PC-9 (cell line): ENCODE results near the gene GJD2. TPM values are rescaled to one million over a fixed set of nuclear protein-coding genes. Genes with fewer than 3 reads are reported as not detected.

ENCODE experiments used
- BruUV-seq: library from RNA; stranded (reverse); fragments of 400-500 nt; replicated peaks from 2 replicates; lab custom pipeline; 2021; lab: Mats Ljungman, UMichigan
- CTCF ChIA-PET: fragments of 300-600 bp; sonication (Branson Sonifier 250); formaldehyde crosslinking; loops from one replicate; lab custom pipeline; 2022; ENCODE audit warnings: antibody characterized with exemption; lab: Charles Lee
- POLR2A ChIA-PET: fragments of 300-600 bp; sonication (Branson Sonifier 250); formaldehyde crosslinking; loops from one replicate; lab custom pipeline; 2022; ENCODE audit warnings: antibody characterized with exemption; ENCODE audit not compliant: unreplicated experiment; lab: Charles Lee
- DNase-seq, 2 experiments: peaks; one replicate each; pipeline versions ENCODE4 v3.0.0 to v3.0.0-alpha.2; 2015 to 2022; ENCODE audit warnings: mixed read lengths in 1 of 2
- H2AFZ ChIP-seq: fragments of 200-600 bp; sonication (generic); 2 replicates; pipeline ENCODE4 v1.8.1; 2017; ENCODE audit warnings: antibody characterized with exemption
- H3F3A ChIP-seq: fragments of 200-600 bp; sonication (generic); 2 replicates; pipeline ENCODE4 v1.8.1; 2017; ENCODE audit warnings: antibody characterized with exemption, mild to moderate bottlenecking, low read depth; ENCODE audit not compliant: insufficient read depth
- H3K27ac ChIP-seq: fragments of 200-600 bp; sonication (generic); 2 replicates; pipeline ENCODE4 v1.6.1; 2016; ENCODE audit warnings: mixed run types
- H3K27me3 ChIP-seq: fragments of 200-600 bp; sonication (generic); 2 replicates; pipeline ENCODE4 v1.6.1; 2016; ENCODE audit warnings: low read depth, mixed run types; ENCODE audit not compliant: insufficient read depth
- H3K36me3 ChIP-seq: fragments of 200-600 bp; sonication (generic); 2 replicates; pipeline ENCODE4 v1.6.1; 2016; ENCODE audit warnings: low read depth, mixed run types
- H3K4me1 ChIP-seq: fragments of 200-600 bp; sonication (generic); replicated peaks from 2 replicates; pipeline ENCODE4 v1.6.1; 2016; ENCODE audit warnings: mixed run types; ENCODE audit not compliant: insufficient read depth
- H3K4me2 ChIP-seq: fragments of 200-600 bp; sonication (generic); 2 replicates; pipeline ENCODE4 v1.6.1; 2017; ENCODE audit warnings: mixed run types
- H3K4me3 ChIP-seq: fragments of 200-600 bp; sonication (generic); 2 replicates; pipeline ENCODE4 v1.6.1; 2016; ENCODE audit warnings: mixed run types
- H3K79me2 ChIP-seq: fragments of 200-600 bp; sonication (generic); 2 replicates; pipeline ENCODE4 v1.6.1; 2017; ENCODE audit warnings: low read depth, mixed run types
- H3K9me2 ChIP-seq: fragments of 200-600 bp; sonication (generic); 2 replicates; pipeline ENCODE4 v1.8.1; 2017; ENCODE audit warnings: mild to moderate bottlenecking; ENCODE audit not compliant: insufficient read depth
- H3K9me3 ChIP-seq: fragments of 200-600 bp; sonication (generic); 2 replicates; pipeline ENCODE4 v1.8.1; 2016; ENCODE audit warnings: low read depth; ENCODE audit not compliant: insufficient read depth
- H4K20me1 ChIP-seq: fragments of 200-600 bp; sonication (generic); 2 replicates; pipeline ENCODE4 v1.8.1; 2017; ENCODE audit not compliant: insufficient read depth
- CTCF ChIP-seq: fragments of 200-600 bp; sonication (generic); conservative IDR thresholded peaks from 2 replicates; pipeline ENCODE4 v1.6.1; 2017; ENCODE audit warnings: mixed run types, antibody characterized with exemption, mild to moderate bottlenecking, moderate library complexity
- EZH2 ChIP-seq: fragments of 200-600 bp; sonication (generic); IDR thresholded peaks from 2 replicates; pipeline ENCODE4 v1.8.0; 2017; ENCODE audit warnings: antibody characterized with exemption, low read depth
- intact Hi-C: fragments of 100-400 bp; cut with micrococcal nuclease; formaldehyde crosslinking; loops from one replicate; pipeline ENCODE4 v1.10.0; 2022; ENCODE audit not compliant: unreplicated experiment
- total RNA-seq: library from RNA; stranded (reverse); gene quantifications from 2 replicates; pipeline ENCODE4 v1.2.3, GENCODE V29; 2021

GJD2 gene
- total RNA-seq, 1 experiment from 2014 or later: not detected

GRCh38 chr15:34730701-34731100 is 24.1 kb downstream of the GJD2 start:
- intact Hi-C loops: no loop called here
- BruUV-seq: no TSS peak
- CTCF ChIA-PET: no interaction called here

DNA sequence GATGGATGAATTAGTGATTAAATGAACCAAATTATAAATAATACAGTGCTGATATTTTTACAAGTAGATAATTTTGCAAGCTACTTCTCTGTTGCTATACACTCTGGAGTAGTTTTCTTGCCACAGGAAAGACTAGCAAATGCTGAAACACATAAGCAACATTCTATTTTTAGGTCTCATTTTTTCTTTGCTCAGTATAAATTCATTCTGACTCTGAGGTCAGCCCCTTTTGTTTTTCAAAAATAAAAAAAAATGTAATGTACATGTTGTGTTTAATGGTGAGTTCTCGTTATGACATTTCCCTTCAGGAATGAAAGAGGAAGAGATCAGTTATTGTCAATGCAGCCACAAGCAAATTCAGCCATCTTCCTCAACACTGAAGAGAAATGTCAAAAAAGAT is 24.9 kb downstream of the GJD2 start:
- H3K4me2 ChIP-seq: no peak overlapping the region
- no peaks in the 10 kb centered on the region for H3K36me3 ChIP-seq
- no peak overlapping the region for H3K4me3 ChIP-seq
- no peak overlapping the region for H3K27ac ChIP-seq
- H2AFZ ChIP-seq: no peak overlapping the region
- no TSS peak for BruUV-seq
- H3K9me2 ChIP-seq: no peaks in the 10 kb centered on the region
- no peaks in the 10 kb centered on the region for H3K9me3 ChIP-seq
- no peaks in the 10 kb centered on the region for H3K4me1 ChIP-seq
- ChIA-PET CTCF (no interaction called here), POLR2A (no interaction called here)
- TF ChIP-seq EZH2: no peak
- no peak for TF ChIP-seq CTCF
- peaks cover 25% of the 10 kb centered on the region for H3K27me3 ChIP-seq
- no peaks in the 10 kb centered on the region for H3F3A ChIP-seq
- no peaks in the 10 kb centered on the region for H4K20me1 ChIP-seq
- no peak for DNase-seq
- intact Hi-C loops: no loop called here
- no peaks in the 10 kb centered on the region for H3K79me2 ChIP-seq

More at GRCh38 chr15:34730701-34731100, 24.1 kb downstream of the GJD2 start:
- Histone ChIP-seq H3K4me3 (no peak overlapping the region), H3K27me3 (peaks cover 33% of the 10 kb centered on the region), H3K27ac (no peak overlapping the region), H3K36me3 (no peaks in the 10 kb centered on the region), H4K20me1 (no peaks in the 10 kb centered on the region), H2AFZ (no peak overlapping the region), H3F3A (no peaks in the 10 kb centered on the region), H3K4me1 (no peaks in the 10 kb centered on the region), H3K9me2 (no peaks in the 10 kb centered on the region), H3K9me3 (no peaks in the 10 kb centered on the region), H3K4me2 (no peak overlapping the region), H3K79me2 (no peaks in the 10 kb centered on the region)
- TF ChIP-seq EZH2 (no peak), CTCF (no peak)
- POLR2A ChIA-PET: no interaction called here
- DNase-seq: no peak

DNA sequence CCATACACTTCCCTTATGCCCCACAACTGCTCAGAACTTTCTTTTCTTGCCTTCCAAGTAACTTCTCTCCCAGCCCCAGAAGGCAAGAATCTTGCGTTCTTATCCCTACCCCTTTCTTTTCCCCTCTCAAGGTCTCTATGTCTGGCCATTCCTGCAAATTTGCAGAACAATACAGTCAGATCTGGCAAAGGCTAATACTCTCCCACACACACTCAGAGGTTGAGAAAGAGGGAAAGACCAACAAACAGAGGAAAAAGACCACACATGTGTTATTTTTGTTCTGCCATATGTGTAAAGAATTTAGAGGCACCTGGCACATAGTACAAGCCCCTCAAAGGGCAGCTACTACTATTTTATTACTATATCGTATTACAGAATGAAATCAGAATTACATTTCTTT is 25.7 kb downstream of the GJD2 start:
- H3K9me3 ChIP-seq: no peaks in the 10 kb centered on the region
- peaks cover 16% of the 10 kb centered on the region for H3K27me3 ChIP-seq
- H3K27ac ChIP-seq: no peak overlapping the region
- ChIA-PET CTCF (no interaction called here), POLR2A (no interaction called here)
- no peaks in the 10 kb centered on the region for H3K79me2 ChIP-seq
- H2AFZ ChIP-seq: no peak overlapping the region
- no peaks in the 10 kb centered on the region for H3K4me1 ChIP-seq
- H3F3A ChIP-seq: no peaks in the 10 kb centered on the region
- TF ChIP-seq EZH2 (no peak), CTCF (no peak)
- no peaks in the 10 kb centered on the region for H3K9me2 ChIP-seq
- no peak overlapping the region for H3K4me3 ChIP-seq
- intact Hi-C loops: no loop called here
- no peaks in the 10 kb centered on the region for H4K20me1 ChIP-seq
- no peak overlapping the region for H3K4me2 ChIP-seq
- DNase-seq: no peak
- no TSS peak for BruUV-seq
- no peaks in the 10 kb centered on the region for H3K36me3 ChIP-seq
